HepG2 (cell line): Measurements from ENCODE around the gene TPI1. TPM values are rescaled to one million over a fixed set of nuclear protein-coding genes. Genes with fewer than 3 reads are reported as not detected.

Experiments used
- polyA plus RNA-seq, 8 experiments: library from polyadenylated mRNA; depleted of rRNA in 3 of 8; stranded (reverse) in 7 of 8; unstranded in 1 of 8; fragments of >200 nt; fragmentation: Illumina TruSeq in 4 of 8; extraction: Trizol in 4 of 8; gene quantifications; 2 replicates each; pipeline versions ENCODE4 v1.2.1 to v1.2.3, GENCODE V29; 2011 to 2016; ENCODE audit warnings: low read depth in 4 of 8, missing spikeins in 1 of 8, mixed read lengths in 1 of 8; ENCODE audit not compliant: insufficient read depth in 1 of 8
- total RNA-seq, 5 experiments: library from RNA; depleted of rRNA; stranded (reverse); fragments of >200 nt; fragmentation: Illumina TruSeq; extraction: Trizol; gene quantifications; 2 replicates each; pipeline ENCODE4 v1.2.3, GENCODE V29; 2016; ENCODE audit warnings: low read depth in 1 of 5
- TF ChIP-seq, protein P1 (sequence below), 2 experiments: sonication (generic) in 1 of 2; formaldehyde crosslinking in 1 of 2; IDR thresholded peaks; 2 replicates each; pipeline versions ENCODE4 v1.4.0 to v1.6.1; 2018 to 2020; ENCODE audit warnings: missing genetic modification reagents in 2 of 2, borderline replicate concordance in 1 of 2, low read depth in 1 of 2, mild to moderate bottlenecking in 1 of 2, missing biosample characterization in 1 of 2
- TF ChIP-seq, protein P2 (sequence below): sonication (generic); formaldehyde crosslinking; conservative IDR thresholded peaks from 2 replicates; pipeline ENCODE4 v1.4.0; 2020; ENCODE audit warnings: missing genetic modification reagents
- TF ChIP-seq, protein P3 (sequence below): sonication (generic); formaldehyde crosslinking; IDR thresholded peaks from 2 replicates; pipeline ENCODE4 v1.5.0; 2020; ENCODE audit warnings: mild to moderate bottlenecking, missing genetic modification reagents, borderline replicate concordance

The TPI1 gene
- total and polyA plus RNA-seq, 2 of the 13 experiments (the other 11 are each of a cell fraction or from before 2014, with no cell fraction given) = 945 to 2,535 TPM

DNA sequence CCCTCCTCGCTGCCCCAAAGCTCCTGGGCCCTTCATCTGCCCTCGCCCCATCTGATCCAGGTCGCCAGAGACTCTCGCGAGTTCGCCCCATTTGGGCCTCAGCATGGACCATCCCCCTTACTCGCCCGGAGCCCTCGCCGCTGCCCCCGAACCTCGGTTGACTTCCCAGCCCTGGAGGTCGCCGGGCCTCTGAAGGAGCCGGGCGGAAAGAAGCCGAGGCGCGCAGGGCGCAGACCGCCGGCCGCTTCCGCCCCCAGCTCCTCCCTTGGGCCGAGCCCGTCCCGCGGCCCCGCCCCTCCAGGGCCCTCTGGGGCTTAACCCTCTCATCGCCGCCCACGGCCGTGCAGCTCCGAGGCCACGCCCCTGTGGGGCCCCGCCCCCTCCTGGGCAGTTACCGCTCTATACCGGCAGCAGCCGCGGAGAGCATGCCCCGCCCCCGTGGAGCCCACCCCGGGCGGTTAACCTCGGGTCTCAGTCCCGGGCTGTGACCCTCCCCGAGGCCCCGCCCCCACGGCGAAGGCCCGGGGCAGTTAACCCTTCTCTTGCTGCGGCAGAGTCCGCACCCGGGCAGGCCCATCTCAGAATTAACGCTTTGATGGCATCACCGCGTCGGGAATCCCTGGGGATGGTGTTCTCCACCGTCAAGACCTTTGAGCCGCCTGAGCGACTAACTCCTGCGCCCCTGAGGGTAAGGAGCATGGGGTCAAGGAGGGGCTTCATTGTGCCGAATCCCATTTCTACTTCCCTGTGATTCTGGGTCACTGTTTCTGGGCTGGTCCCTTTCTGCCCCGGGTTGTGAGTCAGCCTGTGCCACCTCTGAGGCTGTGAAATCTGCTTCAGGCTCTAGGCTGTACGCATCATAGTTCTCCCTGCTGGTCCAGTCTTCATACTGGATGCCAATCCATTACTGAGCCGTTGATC is 6.0 kb downstream of the TPI1 start, which contains the start of gene SPSB2 (continued):
- TF ChIP-seq, protein P1, sequence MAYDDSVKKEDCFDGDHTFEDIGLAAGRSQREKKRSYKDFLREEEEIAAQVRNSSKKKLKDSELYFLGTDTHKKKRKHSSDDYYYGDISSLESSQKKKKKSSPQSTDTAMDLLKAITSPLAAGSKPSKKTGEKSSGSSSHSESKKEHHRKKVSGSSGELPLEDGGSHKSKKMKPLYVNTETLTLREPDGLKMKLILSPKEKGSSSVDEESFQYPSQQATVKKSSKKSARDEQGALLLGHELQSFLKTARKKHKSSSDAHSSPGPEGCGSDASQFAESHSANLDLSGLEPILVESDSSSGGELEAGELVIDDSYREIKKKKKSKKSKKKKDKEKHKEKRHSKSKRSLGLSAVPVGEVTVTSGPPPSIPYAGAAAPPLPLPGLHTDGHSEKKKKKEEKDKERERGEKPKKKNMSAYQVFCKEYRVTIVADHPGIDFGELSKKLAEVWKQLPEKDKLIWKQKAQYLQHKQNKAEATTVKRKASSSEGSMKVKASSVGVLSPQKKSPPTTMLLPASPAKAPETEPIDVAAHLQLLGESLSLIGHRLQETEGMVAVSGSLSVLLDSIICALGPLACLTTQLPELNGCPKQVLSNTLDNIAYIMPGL (CRISPR knock-in tag; IDR thresholded peaks at IDR 0.05; ENCODE audit: borderline replicate concordance in 1 of 2, low read depth in 1 of 2) = 0 out of 4 replicates have a peak, but pooled peaks have one; percentile 6 to 60
- TF ChIP-seq, protein P2, sequence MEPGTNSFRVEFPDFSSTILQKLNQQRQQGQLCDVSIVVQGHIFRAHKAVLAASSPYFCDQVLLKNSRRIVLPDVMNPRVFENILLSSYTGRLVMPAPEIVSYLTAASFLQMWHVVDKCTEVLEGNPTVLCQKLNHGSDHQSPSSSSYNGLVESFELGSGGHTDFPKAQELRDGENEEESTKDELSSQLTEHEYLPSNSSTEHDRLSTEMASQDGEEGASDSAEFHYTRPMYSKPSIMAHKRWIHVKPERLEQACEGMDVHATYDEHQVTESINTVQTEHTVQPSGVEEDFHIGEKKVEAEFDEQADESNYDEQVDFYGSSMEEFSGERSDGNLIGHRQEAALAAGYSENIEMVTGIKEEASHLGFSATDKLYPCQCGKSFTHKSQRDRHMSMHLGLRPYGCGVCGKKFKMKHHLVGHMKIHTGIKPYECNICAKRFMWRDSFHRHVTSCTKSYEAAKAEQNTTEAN = no peak
- TF ChIP-seq, protein P3, sequence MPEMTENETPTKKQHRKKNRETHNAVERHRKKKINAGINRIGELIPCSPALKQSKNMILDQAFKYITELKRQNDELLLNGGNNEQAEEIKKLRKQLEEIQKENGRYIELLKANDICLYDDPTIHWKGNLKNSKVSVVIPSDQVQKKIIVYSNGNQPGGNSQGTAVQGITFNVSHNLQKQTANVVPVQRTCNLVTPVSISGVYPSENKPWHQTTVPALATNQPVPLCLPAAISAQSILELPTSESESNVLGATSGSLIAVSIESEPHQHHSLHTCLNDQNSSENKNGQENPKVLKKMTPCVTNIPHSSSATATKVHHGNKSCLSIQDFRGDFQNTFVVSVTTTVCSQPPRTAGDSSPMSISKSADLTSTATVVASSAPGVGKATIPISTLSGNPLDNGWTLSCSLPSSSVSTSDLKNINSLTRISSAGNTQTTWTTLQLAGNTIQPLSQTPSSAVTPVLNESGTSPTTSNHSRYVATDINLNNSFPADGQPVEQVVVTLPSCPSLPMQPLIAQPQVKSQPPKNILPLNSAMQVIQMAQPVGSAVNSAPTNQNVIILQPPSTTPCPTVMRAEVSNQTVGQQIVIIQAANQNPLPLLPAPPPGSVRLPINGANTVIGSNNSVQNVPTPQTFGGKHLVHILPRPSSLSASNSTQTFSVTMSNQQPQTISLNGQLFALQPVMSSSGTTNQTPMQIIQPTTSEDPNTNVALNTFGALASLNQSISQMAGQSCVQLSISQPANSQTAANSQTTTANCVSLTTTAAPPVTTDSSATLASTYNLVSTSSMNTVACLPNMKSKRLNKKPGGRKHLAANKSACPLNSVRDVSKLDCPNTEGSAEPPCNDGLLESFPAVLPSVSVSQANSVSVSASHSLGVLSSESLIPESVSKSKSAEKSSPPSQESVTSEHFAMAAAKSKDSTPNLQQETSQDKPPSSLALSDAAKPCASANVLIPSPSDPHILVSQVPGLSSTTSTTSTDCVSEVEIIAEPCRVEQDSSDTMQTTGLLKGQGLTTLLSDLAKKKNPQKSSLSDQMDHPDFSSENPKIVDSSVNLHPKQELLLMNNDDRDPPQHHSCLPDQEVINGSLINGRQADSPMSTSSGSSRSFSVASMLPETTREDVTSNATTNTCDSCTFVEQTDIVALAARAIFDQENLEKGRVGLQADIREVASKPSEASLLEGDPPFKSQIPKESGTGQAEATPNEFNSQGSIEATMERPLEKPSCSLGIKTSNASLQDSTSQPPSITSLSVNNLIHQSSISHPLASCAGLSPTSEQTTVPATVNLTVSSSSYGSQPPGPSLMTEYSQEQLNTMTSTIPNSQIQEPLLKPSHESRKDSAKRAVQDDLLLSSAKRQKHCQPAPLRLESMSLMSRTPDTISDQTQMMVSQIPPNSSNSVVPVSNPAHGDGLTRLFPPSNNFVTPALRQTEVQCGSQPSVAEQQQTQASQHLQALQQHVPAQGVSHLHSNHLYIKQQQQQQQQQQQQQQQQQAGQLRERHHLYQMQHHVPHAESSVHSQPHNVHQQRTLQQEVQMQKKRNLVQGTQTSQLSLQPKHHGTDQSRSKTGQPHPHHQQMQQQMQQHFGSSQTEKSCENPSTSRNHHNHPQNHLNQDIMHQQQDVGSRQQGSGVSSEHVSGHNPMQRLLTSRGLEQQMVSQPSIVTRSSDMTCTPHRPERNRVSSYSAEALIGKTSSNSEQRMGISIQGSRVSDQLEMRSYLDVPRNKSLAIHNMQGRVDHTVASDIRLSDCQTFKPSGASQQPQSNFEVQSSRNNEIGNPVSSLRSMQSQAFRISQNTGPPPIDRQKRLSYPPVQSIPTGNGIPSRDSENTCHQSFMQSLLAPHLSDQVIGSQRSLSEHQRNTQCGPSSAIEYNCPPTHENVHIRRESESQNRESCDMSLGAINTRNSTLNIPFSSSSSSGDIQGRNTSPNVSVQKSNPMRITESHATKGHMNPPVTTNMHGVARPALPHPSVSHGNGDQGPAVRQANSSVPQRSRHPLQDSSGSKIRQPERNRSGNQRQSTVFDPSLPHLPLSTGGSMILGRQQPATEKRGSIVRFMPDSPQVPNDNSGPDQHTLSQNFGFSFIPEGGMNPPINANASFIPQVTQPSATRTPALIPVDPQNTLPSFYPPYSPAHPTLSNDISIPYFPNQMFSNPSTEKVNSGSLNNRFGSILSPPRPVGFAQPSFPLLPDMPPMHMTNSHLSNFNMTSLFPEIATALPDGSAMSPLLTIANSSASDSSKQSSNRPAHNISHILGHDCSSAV = no peak
